GM12878 (cell line): Measurements from ENCODE around the gene PCP4L1. TPM values are rescaled to one million over a fixed set of nuclear protein-coding genes. Genes with fewer than 3 reads are reported as not detected.

Source experiments
- IKZF1 ChIP-seq: fragments of 450-650 bp; conservative IDR thresholded peaks from 2 replicates; pipeline ENCODE4 v1.6.1; 2017; ENCODE audit warnings: antibody characterized with exemption, mild to moderate bottlenecking
- IKZF2 ChIP-seq, 2 experiments: fragments of 450-650 bp; IDR thresholded peaks; 2 replicates each; pipeline ENCODE4 v1.6.1; 2017; ENCODE audit warnings: mild to moderate bottlenecking in 2 of 2, moderate library complexity in 2 of 2
- RAD21 ChIP-seq: IDR thresholded peaks from 2 replicates; pipeline ENCODE4 v1.6.1; 2011; ENCODE audit warnings: mild to moderate bottlenecking, low read depth, low read length, moderate library complexity; ENCODE audit not compliant: insufficient read depth
- SPI1 ChIP-seq: IDR thresholded peaks from 2 replicates; pipeline ENCODE4 v1.6.1; 2011; ENCODE audit warnings: low read depth, mild to moderate bottlenecking, low read length, moderate library complexity, borderline replicate concordance; ENCODE audit not compliant: insufficient read depth
- ZNF24 ChIP-seq: fragments of 450-650 bp; IDR thresholded peaks from 2 replicates; pipeline ENCODE4 v1.6.1; 2017; ENCODE audit warnings: antibody characterized with exemption, mild to moderate bottlenecking
- polyA plus RNA-seq, 11 experiments: library from polyadenylated mRNA; depleted of rRNA in 4 of 11; unstranded in 6 of 11; stranded (reverse) in 5 of 11; fragments of >200 nt; fragmentation: Nextera tagmentation in 4 of 11; fragmentation: Illumina TruSeq in 1 of 11; extraction: Ambion mirVana in 4 of 11; extraction: Trizol in 1 of 11; gene quantifications; 1 replicate in 1 of 11; 2 replicates in 10 of 11; pipeline versions ENCODE4 v1.2.1 to v1.2.3, GENCODE V29; 2011 to 2016; ENCODE audit warnings: inconsistent platforms in 2 of 11, missing spikeins in 2 of 11, low read depth in 1 of 11
- total RNA-seq, 4 experiments: library from RNA; depleted of rRNA in 3 of 4; stranded (reverse); fragments of >200 nt in 3 of 4; fragmentation: Illumina TruSeq in 1 of 4; extraction: Trizol in 1 of 4; gene quantifications; 2 replicates each; pipeline versions ENCODE4 v1.2.1 to v1.2.3, GENCODE V29; 2013 to 2021
- TF ChIP-seq, protein P1 (sequence below): fragments of 450-650 bp; IDR thresholded peaks from 2 replicates; pipeline ENCODE4 v1.6.1; 2017; ENCODE audit warnings: antibody characterized with exemption, mild to moderate bottlenecking, moderate library complexity
- TF ChIP-seq, protein P2 (sequence below): IDR thresholded peaks from 2 replicates; pipeline ENCODE4 v1.6.1; 2012; ENCODE audit warnings: low read depth, low read length, improper control_type of control experiment

PCP4L1 gene
- total and polyA plus RNA-seq, 10 of the 15 experiments (the other 5 are each of a cell fraction or from before 2014, with no cell fraction given) = 1.0 to 5.2 (median 2.8) TPM

DNA sequence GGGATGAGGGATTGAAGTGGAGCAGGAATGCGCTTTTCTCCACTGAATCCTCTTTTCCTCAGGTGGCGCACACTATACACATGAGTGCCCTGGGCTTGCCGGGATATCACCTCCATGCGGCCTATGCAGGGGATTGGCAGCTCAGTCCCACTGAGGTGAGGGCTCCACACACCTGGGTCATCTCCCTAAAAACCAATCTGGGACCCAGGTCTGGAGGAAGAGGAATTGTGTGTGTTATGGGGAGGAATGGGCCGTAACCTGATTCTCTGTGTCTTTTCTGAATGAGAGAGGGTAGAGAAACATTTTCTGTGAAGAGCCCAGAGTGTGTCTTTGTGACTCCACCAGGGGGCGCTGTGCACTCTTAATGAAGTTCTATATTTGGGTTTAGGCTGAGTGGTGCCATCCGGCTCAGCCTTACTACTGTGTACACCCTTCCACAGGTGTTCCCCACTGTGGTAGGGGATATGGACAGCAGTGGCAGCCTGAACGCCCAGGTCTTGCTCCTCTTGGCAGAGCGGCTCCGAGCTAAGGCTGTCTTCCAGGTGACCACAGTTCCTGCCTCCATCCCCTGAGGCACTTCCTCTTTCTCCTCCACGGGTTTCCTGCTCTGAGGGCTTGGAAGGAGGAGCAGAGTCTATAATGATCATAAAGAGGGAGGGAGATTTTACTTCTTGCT is 31.2 kb upstream of the PCP4L1 start (continued):
- TF ChIP-seq, protein P1, sequence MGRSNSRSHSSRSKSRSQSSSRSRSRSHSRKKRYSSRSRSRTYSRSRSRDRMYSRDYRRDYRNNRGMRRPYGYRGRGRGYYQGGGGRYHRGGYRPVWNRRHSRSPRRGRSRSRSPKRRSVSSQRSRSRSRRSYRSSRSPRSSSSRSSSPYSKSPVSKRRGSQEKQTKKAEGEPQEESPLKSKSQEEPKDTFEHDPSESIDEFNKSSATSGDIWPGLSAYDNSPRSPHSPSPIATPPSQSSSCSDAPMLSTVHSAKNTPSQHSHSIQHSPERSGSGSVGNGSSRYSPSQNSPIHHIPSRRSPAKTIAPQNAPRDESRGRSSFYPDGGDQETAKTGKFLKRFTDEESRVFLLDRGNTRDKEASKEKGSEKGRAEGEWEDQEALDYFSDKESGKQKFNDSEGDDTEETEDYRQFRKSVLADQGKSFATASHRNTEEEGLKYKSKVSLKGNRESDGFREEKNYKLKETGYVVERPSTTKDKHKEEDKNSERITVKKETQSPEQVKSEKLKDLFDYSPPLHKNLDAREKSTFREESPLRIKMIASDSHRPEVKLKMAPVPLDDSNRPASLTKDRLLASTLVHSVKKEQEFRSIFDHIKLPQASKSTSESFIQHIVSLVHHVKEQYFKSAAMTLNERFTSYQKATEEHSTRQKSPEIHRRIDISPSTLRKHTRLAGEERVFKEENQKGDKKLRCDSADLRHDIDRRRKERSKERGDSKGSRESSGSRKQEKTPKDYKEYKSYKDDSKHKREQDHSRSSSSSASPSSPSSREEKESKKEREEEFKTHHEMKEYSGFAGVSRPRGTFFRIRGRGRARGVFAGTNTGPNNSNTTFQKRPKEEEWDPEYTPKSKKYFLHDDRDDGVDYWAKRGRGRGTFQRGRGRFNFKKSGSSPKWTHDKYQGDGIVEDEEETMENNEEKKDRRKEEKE = no peak
- TF ChIP-seq IKZF2 (IDR thresholded peaks at IDR 0.05) = peak; percentile 53 to 57; a peak in 3 of 4 replicates
- TF ChIP-seq ZNF24 = no peak
- TF ChIP-seq, protein P2, sequence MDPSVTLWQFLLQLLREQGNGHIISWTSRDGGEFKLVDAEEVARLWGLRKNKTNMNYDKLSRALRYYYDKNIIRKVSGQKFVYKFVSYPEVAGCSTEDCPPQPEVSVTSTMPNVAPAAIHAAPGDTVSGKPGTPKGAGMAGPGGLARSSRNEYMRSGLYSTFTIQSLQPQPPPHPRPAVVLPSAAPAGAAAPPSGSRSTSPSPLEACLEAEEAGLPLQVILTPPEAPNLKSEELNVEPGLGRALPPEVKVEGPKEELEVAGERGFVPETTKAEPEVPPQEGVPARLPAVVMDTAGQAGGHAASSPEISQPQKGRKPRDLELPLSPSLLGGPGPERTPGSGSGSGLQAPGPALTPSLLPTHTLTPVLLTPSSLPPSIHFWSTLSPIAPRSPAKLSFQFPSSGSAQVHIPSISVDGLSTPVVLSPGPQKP = peak; percentile 13; the same call in 1 of the 2 replicates
- TF ChIP-seq IKZF1 = peak; percentile 77
- TF ChIP-seq SPI1 = peak; percentile 96
- peak; percentile 69 for TF ChIP-seq RAD21
